ENCODE results near the gene SLC38A2. TPM values are rescaled to one million over a fixed set of nuclear protein-coding genes. Genes with fewer than 3 reads are reported as not detected.

The SLC38A2 gene
- total RNA-seq, 2 experiments from 2014 or later, result 70.5 to 93.5 TPM

DNA sequence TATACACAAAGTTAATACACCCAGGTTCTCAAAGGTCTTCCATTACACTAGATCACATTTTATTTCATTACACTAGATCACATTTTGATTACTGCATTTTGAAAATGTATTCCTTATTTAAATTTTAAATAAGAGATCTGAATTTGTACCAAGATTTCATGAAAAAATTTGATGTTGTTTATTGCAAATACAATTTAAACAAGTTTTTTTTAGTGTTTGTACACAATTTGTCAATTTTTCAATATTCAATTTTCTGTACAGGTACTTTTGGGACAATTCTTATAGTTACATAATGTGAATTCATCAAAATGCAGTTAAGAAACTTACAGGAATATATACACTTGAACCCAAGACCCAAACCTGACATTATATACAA is 14.3 kb downstream of the SLC38A2 start:
- Histone ChIP-seq H3K79me2 (ENCODE audit: insufficient read depth, low read depth, low read length) (no peaks in the 10 kb centered on the region), H2AFZ (ENCODE audit: low read length) (no peak overlapping the region), H3K27ac (ENCODE audit: low read depth, low read length, poor library complexity, severe bottlenecking) (no peak overlapping the region), H3K9me2 (ENCODE audit: insufficient read depth, low read length) (no peaks in the 10 kb centered on the region), H3K4me3 (ENCODE audit: low read depth, low read length, poor library complexity, severe bottlenecking) (no peak overlapping the region), H4K20me1 (ENCODE audit: insufficient read depth, low read length) (no peaks in the 10 kb centered on the region), H3K36me3 (ENCODE audit: insufficient read depth, low read length) (peaks cover 54% of the 10 kb centered on the region), H3K4me2 (ENCODE audit: low read length) (no peak overlapping the region), H3K4me1 (ENCODE audit: insufficient read depth, low read length, poor library complexity, severe bottlenecking) (peaks cover 8% of the 10 kb centered on the region), H3K9me3 (ENCODE audit: low read length) (no peaks in the 10 kb centered on the region)
- no TSS peak for BruUV-seq (replicated peaks)
- POLR2A ChIA-PET, result interaction anchor here (0.6 to 0.7 kb wide), 2 partner anchors 57 to 728 kb away, joined by 3 to 8 read pairs; no protein-coding TSS in a partner anchor
- TF ChIP-seq, protein P1, sequence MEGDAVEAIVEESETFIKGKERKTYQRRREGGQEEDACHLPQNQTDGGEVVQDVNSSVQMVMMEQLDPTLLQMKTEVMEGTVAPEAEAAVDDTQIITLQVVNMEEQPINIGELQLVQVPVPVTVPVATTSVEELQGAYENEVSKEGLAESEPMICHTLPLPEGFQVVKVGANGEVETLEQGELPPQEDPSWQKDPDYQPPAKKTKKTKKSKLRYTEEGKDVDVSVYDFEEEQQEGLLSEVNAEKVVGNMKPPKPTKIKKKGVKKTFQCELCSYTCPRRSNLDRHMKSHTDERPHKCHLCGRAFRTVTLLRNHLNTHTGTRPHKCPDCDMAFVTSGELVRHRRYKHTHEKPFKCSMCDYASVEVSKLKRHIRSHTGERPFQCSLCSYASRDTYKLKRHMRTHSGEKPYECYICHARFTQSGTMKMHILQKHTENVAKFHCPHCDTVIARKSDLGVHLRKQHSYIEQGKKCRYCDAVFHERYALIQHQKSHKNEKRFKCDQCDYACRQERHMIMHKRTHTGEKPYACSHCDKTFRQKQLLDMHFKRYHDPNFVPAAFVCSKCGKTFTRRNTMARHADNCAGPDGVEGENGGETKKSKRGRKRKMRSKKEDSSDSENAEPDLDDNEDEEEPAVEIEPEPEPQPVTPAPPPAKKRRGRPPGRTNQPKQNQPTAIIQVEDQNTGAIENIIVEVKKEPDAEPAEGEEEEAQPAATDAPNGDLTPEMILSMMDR (conservative IDR thresholded peaks at IDR 0.05; ENCODE audit: low read length), result no peak
- TF ChIP-seq EZH2phosphoT487 (IDR thresholded peaks at IDR 0.05; ENCODE audit: borderline replicate concordance, low read depth, low read length), result no peak
- DNase-seq (ENCODE audit: low spot score), result no peak
- CTCF ChIA-PET (ENCODE audit: unreplicated experiment), result no interaction called here
- intact Hi-C loops (cut with micrococcal nuclease; ENCODE audit: unreplicated experiment), result loop anchor here (10.0 kb wide), 1 partner anchor 296 kb away; no protein-coding TSS in a partner anchor

DNA sequence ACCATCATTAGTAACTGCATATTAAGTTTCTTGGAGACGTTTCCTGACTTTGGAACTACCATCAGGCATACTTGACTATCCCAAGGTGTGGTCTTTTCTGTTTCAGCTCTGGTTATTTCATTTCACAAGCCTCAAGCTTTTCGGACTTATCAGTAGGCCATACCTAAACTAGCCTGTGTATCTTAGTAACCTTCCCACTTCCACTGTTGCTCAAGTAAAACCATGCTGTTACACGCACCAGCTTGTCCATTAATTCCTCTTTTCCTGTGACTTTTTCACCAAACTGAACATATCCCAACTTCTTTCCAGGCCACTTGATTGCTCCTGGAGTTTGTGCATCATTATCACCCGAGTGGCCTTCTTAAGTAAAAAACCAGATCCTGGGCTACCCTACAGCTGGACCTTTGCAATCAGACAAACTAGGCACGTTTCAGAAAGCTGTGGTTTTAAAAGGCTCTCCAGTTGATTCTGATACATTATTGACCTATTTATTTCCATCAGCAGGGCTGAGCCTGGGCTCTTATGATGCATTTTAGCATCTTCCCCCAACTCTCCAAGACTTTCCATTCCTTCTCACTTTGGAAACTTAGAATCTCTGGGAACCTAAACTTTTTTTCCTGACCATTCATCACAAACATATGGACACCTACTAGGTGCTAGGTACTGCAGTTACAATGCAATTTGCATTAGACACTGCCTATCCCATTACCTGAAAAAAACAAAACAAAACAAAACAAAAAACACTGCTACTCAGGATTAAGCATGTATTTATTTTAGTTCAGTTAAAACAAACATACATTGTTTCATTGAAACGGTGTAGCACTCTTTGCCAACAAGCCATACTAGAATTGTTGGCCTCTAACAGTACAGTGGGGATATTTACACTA is 14.9 kb downstream of the SLC38A2 start:
- no peak for TF ChIP-seq EZH2phosphoT487 (IDR thresholded peaks at IDR 0.05; ENCODE audit: borderline replicate concordance, low read depth, low read length)
- Histone ChIP-seq H3K4me3 (ENCODE audit: low read depth, low read length, poor library complexity, severe bottlenecking) (no peak overlapping the region), H3K9me2 (ENCODE audit: insufficient read depth, low read length) (no peaks in the 10 kb centered on the region), H3K27ac (ENCODE audit: low read depth, low read length, poor library complexity, severe bottlenecking) (no peak overlapping the region), H3K79me2 (ENCODE audit: insufficient read depth, low read depth, low read length) (no peaks in the 10 kb centered on the region), H3K36me3 (ENCODE audit: insufficient read depth, low read length) (peaks cover 47% of the 10 kb centered on the region), H4K20me1 (ENCODE audit: insufficient read depth, low read length) (no peaks in the 10 kb centered on the region), H2AFZ (ENCODE audit: low read length) (no peak overlapping the region), H3K4me1 (ENCODE audit: insufficient read depth, low read length, poor library complexity, severe bottlenecking) (peaks cover 8% of the 10 kb centered on the region), H3K4me2 (ENCODE audit: low read length) (no peak overlapping the region), H3K9me3 (ENCODE audit: low read length) (no peaks in the 10 kb centered on the region)
- no peak for DNase-seq (ENCODE audit: low spot score)
- no TSS peak for BruUV-seq (replicated peaks)
- intact Hi-C loops (cut with micrococcal nuclease; ENCODE audit: unreplicated experiment), result loop anchor here (10.0 kb wide), 1 partner anchor 297 kb away; no protein-coding TSS in a partner anchor
- CTCF ChIA-PET (ENCODE audit: unreplicated experiment), result interaction anchor here (1.5 kb wide), 1 partner anchor 10 kb away, joined by 4 read pairs; no protein-coding TSS in a partner anchor
- POLR2A ChIA-PET, result interaction anchor here (0.6 kb wide), 1 partner anchor 728 kb away, joined by 3 read pairs; no protein-coding TSS in a partner anchor

DNA sequence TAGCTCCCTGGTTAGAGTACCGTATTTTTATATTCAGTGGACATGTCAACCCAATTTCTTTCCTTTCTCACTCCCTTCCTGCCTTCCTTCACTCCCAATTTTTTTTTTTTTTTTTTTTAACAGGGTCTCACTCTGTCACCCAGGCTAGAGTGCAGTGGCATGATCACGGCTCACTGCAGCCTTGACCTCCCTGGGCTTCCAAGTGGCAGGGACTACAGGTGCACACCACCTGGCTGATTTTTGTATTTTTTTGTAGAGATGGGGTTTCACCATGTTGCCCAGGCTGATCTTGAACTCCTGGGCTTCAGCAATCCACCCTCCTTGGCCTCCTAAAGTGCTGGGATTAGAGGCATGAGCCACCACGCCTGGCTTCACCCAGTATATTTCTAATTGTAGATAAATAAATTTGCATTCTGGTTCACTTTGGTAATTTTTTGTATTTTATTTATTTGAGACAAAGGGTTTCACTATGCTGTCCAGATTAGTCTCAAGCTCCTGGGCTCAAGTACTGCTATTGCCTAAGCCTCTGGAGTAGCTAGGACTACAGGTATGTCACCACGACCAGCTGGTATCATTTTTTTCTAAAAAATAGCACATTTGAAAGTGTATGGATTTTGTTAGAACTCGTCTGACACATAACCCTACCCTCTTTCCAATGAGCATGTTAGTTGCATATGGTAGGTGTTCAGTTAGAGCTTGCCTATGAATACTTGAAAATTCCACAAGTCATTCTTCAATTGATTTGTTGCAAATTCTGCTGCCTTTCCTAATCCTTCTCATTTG is 15.7 kb downstream of the SLC38A2 start:
- Histone ChIP-seq H3K4me3 (ENCODE audit: low read depth, low read length, poor library complexity, severe bottlenecking) (no peak overlapping the region), H3K27ac (ENCODE audit: low read depth, low read length, poor library complexity, severe bottlenecking) (no peak overlapping the region), H3K4me1 (ENCODE audit: insufficient read depth, low read length, poor library complexity, severe bottlenecking) (peaks cover 8% of the 10 kb centered on the region), H3K9me2 (ENCODE audit: insufficient read depth, low read length) (no peaks in the 10 kb centered on the region), H2AFZ (ENCODE audit: low read length) (no peak overlapping the region), H3K4me2 (ENCODE audit: low read length) (no peak overlapping the region), H3K36me3 (ENCODE audit: insufficient read depth, low read length) (peaks cover 39% of the 10 kb centered on the region), H3K79me2 (ENCODE audit: insufficient read depth, low read depth, low read length) (no peaks in the 10 kb centered on the region), H3K9me3 (ENCODE audit: low read length) (no peaks in the 10 kb centered on the region), H4K20me1 (ENCODE audit: insufficient read depth, low read length) (no peaks in the 10 kb centered on the region)
- POLR2A ChIA-PET, result interaction anchor here (1.1 to 1.2 kb wide), 2 partner anchors 12 to 86 kb away, joined by 3 to 4 read pairs; no protein-coding TSS in a partner anchor
- intact Hi-C loops (cut with micrococcal nuclease; ENCODE audit: unreplicated experiment), result loop anchor here (10.0 kb wide), 1 partner anchor 298 kb away; no protein-coding TSS in a partner anchor
- no TSS peak for BruUV-seq (replicated peaks)
- DNase-seq (ENCODE audit: low spot score), result no peak
- TF ChIP-seq, protein P1 (conservative IDR thresholded peaks at IDR 0.05; ENCODE audit: low read length), result no peak
- no peak for TF ChIP-seq EZH2phosphoT487 (IDR thresholded peaks at IDR 0.05; ENCODE audit: borderline replicate concordance, low read depth, low read length)
- CTCF ChIA-PET (ENCODE audit: unreplicated experiment), result interaction anchor here (1.5 kb wide), 1 partner anchor 11 kb away, joined by 4 read pairs; no protein-coding TSS in a partner anchor
